MCF 10A (cell line): ENCODE results near the gene ME2. TPM values are rescaled to one million over a fixed set of nuclear protein-coding genes. Genes with fewer than 3 reads are reported as not detected.

ENCODE experiments used
- BruUV-seq: library from RNA; stranded (reverse); fragments of 400-500 nt; replicated peaks from 2 replicates; lab custom pipeline; 2021; lab: Mats Ljungman, UMichigan
- CTCF ChIA-PET: fragments of 300-600 bp; sonication (Branson Sonifier 250); formaldehyde crosslinking; extraction: SDS; loops from one replicate; lab custom pipeline; 2021; ENCODE audit warnings: antibody characterized with exemption, inconsistent platforms; lab: Yijun Ruan, JAX
- POLR2A ChIA-PET: fragments of 300-600, 350-650 bp; sonication (Branson Sonifier 250); formaldehyde crosslinking; extraction: SDS; loops from one replicate; lab custom pipeline; 2020; ENCODE audit warnings: antibody characterized with exemption, inconsistent platforms; lab: Yijun Ruan, JAX
- DNase-seq: peaks from one replicate; pipeline ENCODE4 v3.0.0-alpha.2; 2018; ENCODE audit not compliant: unreplicated experiment
- H3K27ac Mint-ChIP-seq: one replicate; pipeline ENCODE4 v1.8.0; 2022; ENCODE audit warnings: mild to moderate bottlenecking, low read depth, mixed read lengths; ENCODE audit not compliant: unreplicated experiment
- H3K27me3 Mint-ChIP-seq: one replicate; pipeline ENCODE4 v1.8.0; 2022; ENCODE audit warnings: mixed read lengths; ENCODE audit not compliant: insufficient read depth, unreplicated experiment
- H3K36me3 Mint-ChIP-seq: one replicate; pipeline ENCODE4 v1.8.0; 2022; ENCODE audit warnings: mild to moderate bottlenecking, moderate library complexity, mixed read lengths; ENCODE audit not compliant: insufficient read depth, unreplicated experiment
- H3K4me1 Mint-ChIP-seq: one replicate; pipeline ENCODE4 v1.8.0; 2022; ENCODE audit warnings: mixed read lengths; ENCODE audit not compliant: insufficient read depth, unreplicated experiment
- H3K4me3 Mint-ChIP-seq: one replicate; pipeline ENCODE4 v1.8.0; 2022; ENCODE audit warnings: mild to moderate bottlenecking, moderate library complexity, mixed read lengths; ENCODE audit not compliant: unreplicated experiment
- H3K9me3 Mint-ChIP-seq: one replicate; pipeline ENCODE4 v1.8.0; 2022; ENCODE audit warnings: mixed read lengths; ENCODE audit not compliant: unreplicated experiment
- CTCF ChIP-seq: fragments of 200-600 bp; IDR thresholded peaks from one replicate; pipeline ENCODE4 v1.8.0; 2022; ENCODE audit warnings: antibody characterized with exemption, mild to moderate bottlenecking; ENCODE audit not compliant: unreplicated experiment
- intact Hi-C: fragments of 100-400 bp; cut with micrococcal nuclease; formaldehyde crosslinking; loops from 2 replicates; pipeline ENCODE4 v1.14.1; 2022
- total RNA-seq: library from RNA; stranded (reverse); gene quantifications from 2 replicates; pipeline ENCODE4 v1.2.3, GENCODE V29; 2022

ME2 gene
- total RNA-seq, 1 experiment from 2014 or later, result 64.8 TPM

GRCh38 chr18:50895350-50896045 lies 16.6 kb downstream of the ME2 start:
- Mint-ChIP-seq H3K36me3 (peaks cover 44% of the 10 kb centered on the region), H3K4me3 (no peak overlapping the region), H3K9me3 (no peaks in the 10 kb centered on the region), H3K27me3 (no peaks in the 10 kb centered on the region), H3K27ac (no peak overlapping the region), H3K4me1 (no peaks in the 10 kb centered on the region)
- POLR2A ChIA-PET, result interaction anchor here (0.6 kb wide), 1 partner anchor 15 kb away, joined by 4 read pairs; no protein-coding TSS in a partner anchor
- CTCF ChIA-PET, result interaction anchor here (0.6 kb wide), 1 partner anchor 185 kb away, joined by 5 read pairs; no protein-coding TSS in a partner anchor
- TF ChIP-seq CTCF, result no peak
- DNase-seq, result no peak
- intact Hi-C loops, result no loop called here
- no TSS peak for BruUV-seq

- no peak for TF ChIP-seq CTCF
- POLR2A ChIA-PET, result interaction anchor here (0.6 to 0.8 kb wide), 2 partner anchors 16 to 143 kb away, joined by 3 to 4 read pairs; no protein-coding TSS in a partner anchor
- intact Hi-C loops, result no loop called here
- TSS peak; percentile 24 for BruUV-seq
- Mint-ChIP-seq H3K27me3 (no peaks in the 10 kb centered on the region), H3K36me3 (peaks cover 44% of the 10 kb centered on the region), H3K4me1 (no peaks in the 10 kb centered on the region), H3K27ac (peak overlapping the region; percentile 59), H3K4me3 (no peak overlapping the region), H3K9me3 (no peaks in the 10 kb centered on the region)
- CTCF ChIA-PET, result no interaction called here
- DNase-seq, result no peak
These were observed 17.2 kb downstream of the ME2 start for GRCh38 chr18:50896093-50896492.

- Mint-ChIP-seq H3K27ac (no peak overlapping the region), H3K27me3 (no peaks in the 10 kb centered on the region), H3K4me3 (no peak overlapping the region), H3K36me3 (peaks cover 46% of the 10 kb centered on the region), H3K4me1 (no peaks in the 10 kb centered on the region), H3K9me3 (no peaks in the 10 kb centered on the region)
- TF ChIP-seq CTCF, result no peak
- no peak for DNase-seq
- intact Hi-C loops, result no loop called here
- ChIA-PET POLR2A (no interaction called here), CTCF (no interaction called here)
- no TSS peak for BruUV-seq
These were observed 20.0 kb downstream of the ME2 start for GRCh38 chr18:50898919-50899318.

- Mint-ChIP-seq H3K27ac (no peak overlapping the region), H3K36me3 (peaks cover 41% of the 10 kb centered on the region), H3K9me3 (no peaks in the 10 kb centered on the region), H3K4me1 (no peaks in the 10 kb centered on the region), H3K4me3 (no peak overlapping the region), H3K27me3 (no peaks in the 10 kb centered on the region)
- TF ChIP-seq CTCF, result no peak
- no TSS peak for BruUV-seq
- intact Hi-C loops, result no loop called here
- CTCF ChIA-PET, result no interaction called here
- POLR2A ChIA-PET, result interaction anchor here (0.7 to 0.8 kb wide), 2 partner anchors 15 to 1250 kb away, joined by 3 to 4 read pairs; no protein-coding TSS in a partner anchor
- DNase-seq, result no peak
These were observed 23.9 kb downstream of the ME2 start for GRCh38 chr18:50902797-50903196.
